OCI-LY7 (cell line): Measurements from ENCODE around the gene HMGA1.

Experiments used
- EZH2phosphoT487 ChIP-seq: fragments of 200-600 bp; sonication (generic); IDR thresholded peaks from 2 replicates; pipeline ENCODE4 v1.6.1; 2018; ENCODE audit warnings: low read depth, borderline replicate concordance, mild to moderate bottlenecking, mixed run types, antibody characterized with exemption, low read length, moderate library complexity, mixed read lengths
- TF ChIP-seq, protein P1 (sequence below): fragments of 200-600 bp; sonication (generic); conservative IDR thresholded peaks from 2 replicates; pipeline ENCODE4 v1.5.1; 2014; ENCODE audit warnings: mild to moderate bottlenecking, antibody characterized with exemption, low read length, moderate library complexity, mixed read lengths

DNA sequence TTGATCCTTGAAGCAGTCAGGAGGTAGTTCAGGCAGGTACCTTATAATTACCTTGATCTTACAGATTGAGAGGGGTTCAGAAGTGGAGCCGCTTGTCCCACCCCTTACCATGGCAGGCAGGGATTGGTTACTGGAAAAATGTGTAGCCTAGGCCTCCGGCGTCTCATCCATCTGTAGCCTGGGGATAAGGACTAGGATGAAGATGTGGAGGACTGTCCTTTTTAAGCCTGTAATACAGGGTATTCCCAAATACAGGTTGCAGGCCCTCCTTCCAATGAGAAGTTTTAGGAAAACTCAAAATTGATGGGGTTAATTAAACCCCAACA, 2.8 kb downstream of the HMGA1 start:
- TF ChIP-seq EZH2phosphoT487, result no peak
- TF ChIP-seq, protein P1, sequence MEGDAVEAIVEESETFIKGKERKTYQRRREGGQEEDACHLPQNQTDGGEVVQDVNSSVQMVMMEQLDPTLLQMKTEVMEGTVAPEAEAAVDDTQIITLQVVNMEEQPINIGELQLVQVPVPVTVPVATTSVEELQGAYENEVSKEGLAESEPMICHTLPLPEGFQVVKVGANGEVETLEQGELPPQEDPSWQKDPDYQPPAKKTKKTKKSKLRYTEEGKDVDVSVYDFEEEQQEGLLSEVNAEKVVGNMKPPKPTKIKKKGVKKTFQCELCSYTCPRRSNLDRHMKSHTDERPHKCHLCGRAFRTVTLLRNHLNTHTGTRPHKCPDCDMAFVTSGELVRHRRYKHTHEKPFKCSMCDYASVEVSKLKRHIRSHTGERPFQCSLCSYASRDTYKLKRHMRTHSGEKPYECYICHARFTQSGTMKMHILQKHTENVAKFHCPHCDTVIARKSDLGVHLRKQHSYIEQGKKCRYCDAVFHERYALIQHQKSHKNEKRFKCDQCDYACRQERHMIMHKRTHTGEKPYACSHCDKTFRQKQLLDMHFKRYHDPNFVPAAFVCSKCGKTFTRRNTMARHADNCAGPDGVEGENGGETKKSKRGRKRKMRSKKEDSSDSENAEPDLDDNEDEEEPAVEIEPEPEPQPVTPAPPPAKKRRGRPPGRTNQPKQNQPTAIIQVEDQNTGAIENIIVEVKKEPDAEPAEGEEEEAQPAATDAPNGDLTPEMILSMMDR, result no peak
